HL-60 (cell line): Measurements from ENCODE around the gene ERCC8.
A peak's percentile ranks its signal among the peaks of the same experiment; 100 is the strongest.

Source experiments
- DNase-seq, 2 experiments: peaks; one replicate each; pipeline ENCODE4 v3.0.0-alpha.2; 2010 to 2020; ENCODE audit warnings: low read depth in 1 of 2, low spot score in 1 of 2
- H3K27ac ChIP-seq: fragments of 250-450 bp; sonication (Bioruptor Pico); replicated peaks from 2 replicates; pipeline ENCODE4 v1.5.1; 2020; ENCODE audit warnings: mild to moderate bottlenecking, moderate library complexity
- H3K27me3 ChIP-seq: fragments of 250-450 bp; sonication (Bioruptor Pico); 2 replicates; pipeline ENCODE4 v1.5.1; 2021; ENCODE audit warnings: mild to moderate bottlenecking, moderate library complexity; ENCODE audit not compliant: insufficient read depth, poor library complexity, severe bottlenecking
- H3K4me3 ChIP-seq: replicated peaks from 2 replicates; pipeline ENCODE4 v1.5.1; 2011; ENCODE audit warnings: mild to moderate bottlenecking, control low read depth, low read length; ENCODE audit not compliant: insufficient read depth
- CTCF ChIP-seq: IDR thresholded peaks from one replicate; pipeline ENCODE4 v1.5.1; 2011; ENCODE audit warnings: low read length, control low read depth, inconsistent platforms; ENCODE audit not compliant: insufficient read depth
- GABPA ChIP-seq: IDR thresholded peaks from 2 replicates; pipeline ENCODE4 v1.6.1; 2012; ENCODE audit warnings: low read depth
- POLR2AphosphoS5 ChIP-seq: IDR thresholded peaks from 2 replicates; pipeline ENCODE4 v1.6.1; 2012; ENCODE audit warnings: low read depth
- REST ChIP-seq: IDR thresholded peaks from 2 replicates; pipeline ENCODE4 v1.6.1; 2012; ENCODE audit warnings: low read depth; ENCODE audit not compliant: insufficient replicate concordance
- SPI1 ChIP-seq: IDR thresholded peaks from 2 replicates; pipeline ENCODE4 v1.6.1; 2012; ENCODE audit warnings: low read depth, mild to moderate bottlenecking, borderline replicate concordance

Gene ERCC8

GRCh38 chr5:60856066-60856465 is 88.8 kb downstream of the ERCC8 start:
- H3K27ac ChIP-seq = no peak overlapping the region
- no peak overlapping the region for H3K4me3 ChIP-seq
- TF ChIP-seq POLR2AphosphoS5 (no peak), REST (no peak), SPI1 (no peak), GABPA (no peak), CTCF (no peak)
- no peaks in the 10 kb centered on the region for H3K27me3 ChIP-seq
- peak in 1 of 2 experiments; percentile 24 for DNase-seq

- TF ChIP-seq POLR2AphosphoS5 (no peak), REST (no peak), SPI1 (no peak), CTCF (no peak), GABPA (no peak)
- DNase-seq = no peak
- Histone ChIP-seq H3K27me3 (no peaks in the 10 kb centered on the region), H3K4me3 (no peak overlapping the region), H3K27ac (no peak overlapping the region)
Observed at GRCh38 chr5:60852940-60853339, 91.9 kb downstream of the ERCC8 start.

- Histone ChIP-seq H3K4me3 (no peak overlapping the region), H3K27me3 (no peaks in the 10 kb centered on the region), H3K27ac (no peak overlapping the region)
- TF ChIP-seq GABPA (no peak), POLR2AphosphoS5 (no peak), REST (no peak), CTCF (no peak), SPI1 (no peak)
- DNase-seq = no peak
Observed at GRCh38 chr5:60852317-60852716, 92.6 kb downstream of the ERCC8 start.
